AG04449 (cell line): ENCODE measurements around the gene RBP2.
"Not testable (repeated sequence)": the region's sequence is repeated elsewhere in the genome, so short reads cannot be mapped to it uniquely, and the experiment has no call there.

Source experiments
- CTCF ChIA-PET: fragments of 350-600 bp; formaldehyde crosslinking; extraction: SDS; loops from one replicate; lab custom pipeline; 2021; ENCODE audit warnings: antibody characterized with exemption; lab: Yijun Ruan, JAX
- POLR2A ChIA-PET: fragments of 400-600, 350-600 bp; formaldehyde crosslinking; extraction: SDS; loops from one replicate; lab custom pipeline; 2020; ENCODE audit warnings: antibody characterized with exemption, inconsistent platforms; lab: Yijun Ruan, JAX
- DNase-seq: peaks from one replicate; pipeline ENCODE4 v3.0.0-alpha.2; 2010; ENCODE audit warnings: low read depth, low spot score
- H3K4me3 ChIP-seq: 2 replicates; pipeline ENCODE4 v1.5.1; 2011; ENCODE audit warnings: low read depth, mild to moderate bottlenecking, control low read depth, low read length
- CTCF ChIP-seq: IDR thresholded peaks from one replicate; pipeline ENCODE4 v1.5.1; 2011; ENCODE audit warnings: mild to moderate bottlenecking, moderate library complexity, low read length, control low read depth, inconsistent platforms; ENCODE audit not compliant: insufficient read depth; ENCODE audit errors: missing control alignments

RBP2 gene

GRCh38 chr3:139416275-139416674, 60.0 kb downstream of the RBP2 start:
- TF ChIP-seq CTCF, result no peak
- POLR2A ChIA-PET, result no interaction called here
- no peak overlapping the region for H3K4me3 ChIP-seq
- CTCF ChIA-PET, result interaction anchor here (0.8 to 1.3 kb wide), 3 partner anchors 9 to 12 kb away, joined by 3 read pairs; no protein-coding TSS in a partner anchor
- DNase-seq, result no peak

- CTCF ChIA-PET, result no interaction called here
These were observed 61.6 kb downstream of the RBP2 start for GRCh38 chr3:139414608-139415224.

GRCh38 chr3:139412891-139413290, 63.4 kb downstream of the RBP2 start:
- CTCF ChIA-PET, POLR2A ChIA-PET, H3K4me3 ChIP-seq, DNase-seq: not testable (repeated sequence)

More at GRCh38 chr3:139414608-139415224, 61.6 kb downstream of the RBP2 start:
- no peak overlapping the region for H3K4me3 ChIP-seq
- no peak for TF ChIP-seq CTCF
- POLR2A ChIA-PET, result no interaction called here
- no peak for DNase-seq
